Activated T-cell treated with anti-CD3 and anti-CD28 coated beads for 24 hours (primary cell): Measurements from ENCODE around the gene ALDH1A1.
"Not testable (repeated sequence)": the region's sequence is repeated elsewhere in the genome, so short reads cannot be mapped to it uniquely, and the experiment has no call there.

Experiments
- DNase-seq: peaks from one replicate; pipeline ENCODE4 v3.0.0-alpha.2; 2020; ENCODE audit warnings: low read depth

Gene ALDH1A1

DNA sequence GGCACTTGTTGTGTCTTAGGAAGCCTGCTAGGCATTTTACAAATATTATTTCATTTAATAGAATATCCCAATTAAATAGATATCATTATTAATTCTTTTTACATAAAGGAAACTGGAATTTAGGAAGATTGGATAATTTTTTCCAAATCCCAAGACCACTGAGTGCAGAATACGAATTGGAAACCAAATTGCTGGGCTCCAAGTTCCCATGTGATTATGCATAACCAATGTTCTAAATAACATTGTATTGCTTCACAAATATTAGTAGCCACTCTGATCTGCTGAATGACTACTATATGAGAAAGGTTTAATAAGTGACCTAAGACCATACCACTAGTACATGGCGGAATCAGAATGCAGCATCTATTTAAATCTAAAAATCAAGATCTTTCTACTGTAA is 57.7 kb downstream of the ALDH1A1 start:
- no peak for DNase-seq

DNA sequence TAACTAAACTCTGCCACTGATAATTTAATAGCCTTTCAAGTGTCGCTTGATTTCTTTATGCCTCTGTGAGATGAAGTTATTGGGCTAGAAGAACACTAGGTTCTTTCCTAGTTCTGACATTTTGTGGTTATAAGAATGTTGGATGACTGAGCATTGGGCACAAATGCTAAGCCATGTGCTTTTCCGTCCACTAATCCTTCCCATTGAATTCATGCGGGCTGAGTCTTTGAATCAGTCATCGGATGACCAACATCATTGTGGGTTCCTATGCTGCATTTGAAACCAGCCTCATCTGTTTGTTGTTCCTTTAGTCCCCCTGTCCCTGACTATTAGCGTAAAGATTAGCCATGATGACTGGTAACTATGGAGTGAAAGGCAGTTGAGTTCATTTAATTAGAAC is 58.5 kb downstream of the ALDH1A1 start:
- no peak for DNase-seq

GRCh38 chr9:72893437-72893836 is 59.4 kb downstream of the ALDH1A1 start:
- DNase-seq: no peak

GRCh38 chr9:72891043-72891442 is 61.8 kb downstream of the ALDH1A1 start:
- no peak for DNase-seq

DNA sequence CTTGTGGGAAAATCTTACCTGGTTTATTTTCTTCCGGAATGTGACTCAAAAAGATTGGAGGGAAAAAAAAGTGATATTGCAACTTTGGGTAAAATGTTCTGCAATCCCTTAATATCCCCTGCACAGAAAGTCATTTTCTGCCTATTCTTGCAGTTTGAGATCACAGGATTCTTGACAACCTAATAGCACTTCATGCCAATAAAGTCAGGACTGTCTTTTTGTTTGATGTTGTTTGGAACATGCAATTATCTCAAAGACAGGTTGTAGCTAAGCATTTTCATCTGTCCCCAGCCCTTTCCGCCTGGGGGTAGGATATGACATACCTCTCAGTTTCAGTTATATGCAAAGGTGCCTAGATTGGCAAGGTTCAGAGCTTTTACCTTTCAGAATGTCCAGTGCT is 63.9 kb downstream of the ALDH1A1 start:
- no peak for DNase-seq

DNA sequence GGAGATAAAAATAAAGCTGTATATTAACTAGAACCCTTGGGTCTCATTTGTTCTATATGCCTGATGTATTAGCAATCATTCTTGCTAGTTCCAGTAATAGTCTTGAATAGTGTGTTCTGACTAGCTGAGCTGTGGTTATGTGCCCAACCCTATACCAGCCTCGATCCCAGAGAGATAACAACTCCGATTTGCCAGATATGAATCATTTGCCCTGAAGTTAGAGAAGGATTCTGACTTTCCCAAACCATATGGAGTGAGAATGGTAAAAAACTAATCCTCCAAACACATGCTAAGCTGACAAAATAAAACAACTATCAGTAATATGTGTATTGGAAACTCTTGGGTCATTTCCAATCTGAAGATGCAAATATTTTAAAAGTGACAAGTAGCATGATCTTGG is 64.8 kb downstream of the ALDH1A1 start:
- no peak for DNase-seq

GRCh38 chr9:72886386-72886785 is 66.5 kb downstream of the ALDH1A1 start:
- no peak for DNase-seq

GRCh38 chr9:72884508-72884907 is 68.3 kb downstream of the ALDH1A1 start:
- no peak for DNase-seq

GRCh38 chr9:72883875-72884274 is 69.0 kb downstream of the ALDH1A1 start:
- DNase-seq: no peak

DNA sequence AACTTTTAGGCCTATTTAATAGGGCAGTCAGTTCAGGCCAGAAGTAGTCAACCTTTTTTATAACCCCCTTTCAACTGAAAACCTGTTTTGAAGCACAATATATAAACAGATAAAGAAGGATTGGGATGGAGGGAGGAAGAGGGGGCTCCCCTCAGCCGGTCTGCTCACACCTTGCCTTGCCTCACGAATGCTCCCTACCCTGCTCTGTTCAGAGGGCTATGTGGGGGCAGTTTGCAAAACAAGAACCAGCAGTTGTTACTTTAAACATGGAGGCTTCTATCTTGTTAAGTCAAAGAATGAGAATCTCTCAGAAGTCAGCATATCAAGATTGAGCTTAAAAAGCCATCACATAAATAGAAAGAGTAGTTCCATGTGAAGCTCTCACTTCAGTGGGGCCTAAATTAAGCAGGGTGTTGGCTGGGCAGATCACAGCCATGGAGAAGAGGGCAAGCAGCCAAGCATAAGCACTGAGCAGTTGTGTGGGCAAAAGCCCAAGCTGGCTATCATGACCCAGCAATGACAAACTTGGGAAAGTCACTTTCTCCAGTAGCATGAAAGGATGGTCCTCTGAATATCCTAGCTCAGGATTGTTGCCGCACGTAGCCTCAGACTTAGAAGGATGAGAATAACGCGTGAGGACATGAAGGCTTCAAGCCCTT is 70.6 kb downstream of the ALDH1A1 start:
- DNase-seq: no peak

GRCh38 chr9:72880821-72881220 is 72.0 kb downstream of the ALDH1A1 start:
- DNase-seq: no peak

- no peak for DNase-seq
These were observed 77.6 kb downstream of the ALDH1A1 start for GRCh38 chr9:72875221-72875620.

DNA sequence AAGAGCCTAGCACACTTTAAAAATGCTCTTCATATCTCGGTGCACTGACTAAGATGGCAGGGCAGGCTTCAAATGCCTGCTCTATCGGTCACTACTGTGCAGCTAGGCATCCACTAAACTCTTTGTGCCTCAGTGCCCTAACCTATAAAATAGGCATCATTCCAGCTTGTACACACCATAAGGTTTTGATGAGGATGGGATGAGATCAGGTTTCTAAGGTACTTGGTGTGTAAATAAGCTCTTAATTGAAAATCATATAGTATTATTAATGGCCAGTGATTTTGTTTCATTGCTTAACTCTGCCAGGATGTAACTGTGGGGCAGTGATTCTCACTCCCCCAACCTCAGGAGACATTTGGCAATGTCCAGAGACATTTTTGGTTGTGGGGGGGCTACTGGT is 78.5 kb downstream of the ALDH1A1 start:
- DNase-seq: no peak

DNA sequence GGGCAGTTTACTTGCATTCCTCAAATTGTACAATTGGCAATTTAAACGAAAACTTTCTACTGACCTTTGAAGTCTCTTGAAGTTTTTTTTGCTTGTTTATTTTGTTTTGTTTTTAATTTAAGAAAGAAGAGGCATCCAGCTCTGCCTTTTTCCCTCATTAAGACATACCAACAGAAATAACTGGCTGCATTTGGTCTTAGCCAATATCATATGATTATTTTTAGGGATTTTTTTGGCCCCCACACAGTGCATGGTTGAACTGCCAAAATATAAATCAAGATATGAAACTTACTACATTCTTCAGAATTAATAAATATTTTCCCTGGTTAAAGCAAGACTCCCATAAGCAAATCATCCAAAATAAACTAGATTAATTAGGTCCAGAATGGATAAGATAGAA is 79.4 kb downstream of the ALDH1A1 start:
- DNase-seq: no peak

- DNase-seq: no peak
These were observed 80.1 kb downstream of the ALDH1A1 start for GRCh38 chr9:72872718-72873117.

GRCh38 chr9:72871685-72872084 is 81.2 kb downstream of the ALDH1A1 start:
- DNase-seq: no peak

- no peak for DNase-seq
These were observed 88.5 kb downstream of the ALDH1A1 start for GRCh38 chr9:72864327-72864726.

- DNase-seq: no peak
These were observed 89.3 kb downstream of the ALDH1A1 start for GRCh38 chr9:72863456-72864094.

GRCh38 chr9:72862788-72863187 is 90.1 kb downstream of the ALDH1A1 start:
- not testable (repeated sequence) for DNase-seq

GRCh38 chr9:72858089-72858912 is 94.6 kb downstream of the ALDH1A1 start:
- no peak for DNase-seq

DNA sequence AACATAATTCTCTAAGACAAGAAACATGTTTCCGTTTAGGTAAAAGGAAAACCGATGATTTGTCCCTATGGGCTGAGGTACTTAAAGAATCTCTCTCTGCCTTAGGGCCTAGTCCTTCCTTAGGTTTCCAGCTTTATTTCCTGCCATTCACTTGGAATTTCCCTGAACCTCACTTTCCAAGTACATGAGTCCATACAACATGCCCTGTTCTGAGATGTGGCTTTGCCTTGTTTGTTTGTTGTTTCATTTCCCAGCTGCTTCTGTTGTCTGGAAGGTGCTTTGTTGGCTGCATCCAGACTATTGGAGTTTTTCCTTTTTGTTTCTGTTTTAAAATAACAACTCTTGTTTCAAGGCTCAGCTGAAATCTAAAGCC is 95.2 kb downstream of the ALDH1A1 start:
- no peak for DNase-seq

- no peak for DNase-seq
These were observed 95.8 kb downstream of the ALDH1A1 start for GRCh38 chr9:72856972-72857623.
